ENCODE data around the gene LAT. TPM values are rescaled to one million over a fixed set of nuclear protein-coding genes. Genes with fewer than 3 reads are reported as not detected.
A peak's percentile ranks its signal among the peaks of the same experiment; 100 is the strongest.

The LAT gene
- total RNA-seq, 1 experiment from 2014 or later = 4.3 TPM

- Histone ChIP-seq H3T11ph (ENCODE audit: low read length) (no peak overlapping the region), H2BK15ac (ENCODE audit: low read depth, low read length) (no peak overlapping the region), H3K4ac (ENCODE audit: low read depth, low read length) (no peak overlapping the region), H2BK12ac (ENCODE audit: insufficient read length, low read depth, low read length) (no peak overlapping the region), H4K91ac (ENCODE audit: insufficient read length, low read depth, low read length) (no peak overlapping the region), H2BK20ac (ENCODE audit: low read depth, low read length, poor library complexity, severe bottlenecking) (no peak overlapping the region), H3K4me1 (ENCODE audit: insufficient read depth, low read length) (no peaks in the 10 kb centered on the region), H3K23me2 (ENCODE audit: insufficient read length, low read depth, low read length, poor library complexity, severe bottlenecking) (peaks cover 5% of the 10 kb centered on the region), H2BK120ac (ENCODE audit: low read depth, low read length, poor library complexity, severe bottlenecking) (no peak overlapping the region), H3K4me2 (ENCODE audit: insufficient read depth, insufficient read length, low read length) (peak overlapping the region; percentile 92), H3K79me2 (ENCODE audit: insufficient read depth, low read length) (no peaks in the 10 kb centered on the region), H2AK5ac (ENCODE audit: insufficient read length, low read length) (no peak overlapping the region), H4K20me1 (ENCODE audit: control insufficient read depth, insufficient read depth, insufficient read length) (no peaks in the 10 kb centered on the region), H3K18ac (ENCODE audit: insufficient read length, low read depth, low read length) (no peak overlapping the region), H3K56ac (ENCODE audit: insufficient read length, low read depth, low read length) (no peak overlapping the region), H3K14ac (ENCODE audit: insufficient read depth, low read length) (no peak overlapping the region; the same call in 1 of the 2 replicates), H3K27me3 (ENCODE audit: insufficient read depth, low read length) (no peaks in the 10 kb centered on the region), H2BK5ac (ENCODE audit: insufficient read length, low read length) (no peak overlapping the region), H3K9ac (ENCODE audit: extremely low read depth, insufficient read length, low read length) (peak overlapping the region; percentile 80), H3K23ac (ENCODE audit: insufficient read length, low read depth, low read length) (no peak overlapping the region), H2AFZ (ENCODE audit: low read length) (no peak overlapping the region), H3K79me1 (ENCODE audit: insufficient read depth, low read depth, low read length, poor library complexity, severe bottlenecking) (no peaks in the 10 kb centered on the region), H4K5ac (ENCODE audit: insufficient read length, low read depth, low read length) (no peak overlapping the region), H4K8ac (replicated peaks; ENCODE audit: insufficient read length, low read depth, low read length) (no peak overlapping the region), H3K9me3 (ENCODE audit: control insufficient read depth, low read depth, low read length) (no peaks in the 10 kb centered on the region), H3K27ac (ENCODE audit: insufficient read length, low read depth, low read length) (no peak overlapping the region)
- Mint-ChIP-seq H3K27me3 (ENCODE audit: low read depth) (no peaks in the 10 kb centered on the region), H3K36me3 (ENCODE audit: insufficient read depth in 1 of 3, low read depth in 3 of 3) (peaks cover 3 to 8% (median 6%) of the 10 kb centered on the region in 3 experiments), H3K4me1 (peaks cover 6 to 9% of the 10 kb centered on the region in 2 experiments), H3K4me3 (peak overlapping the region; percentile 89 to 94), H3K9me3 (no peaks in the 10 kb centered on the region), H3K27ac (peak overlapping the region in 1 of 3 experiments; percentile 99; a peak in 2 of 7 replicates)
- TF ChIP-seq, protein P1, sequence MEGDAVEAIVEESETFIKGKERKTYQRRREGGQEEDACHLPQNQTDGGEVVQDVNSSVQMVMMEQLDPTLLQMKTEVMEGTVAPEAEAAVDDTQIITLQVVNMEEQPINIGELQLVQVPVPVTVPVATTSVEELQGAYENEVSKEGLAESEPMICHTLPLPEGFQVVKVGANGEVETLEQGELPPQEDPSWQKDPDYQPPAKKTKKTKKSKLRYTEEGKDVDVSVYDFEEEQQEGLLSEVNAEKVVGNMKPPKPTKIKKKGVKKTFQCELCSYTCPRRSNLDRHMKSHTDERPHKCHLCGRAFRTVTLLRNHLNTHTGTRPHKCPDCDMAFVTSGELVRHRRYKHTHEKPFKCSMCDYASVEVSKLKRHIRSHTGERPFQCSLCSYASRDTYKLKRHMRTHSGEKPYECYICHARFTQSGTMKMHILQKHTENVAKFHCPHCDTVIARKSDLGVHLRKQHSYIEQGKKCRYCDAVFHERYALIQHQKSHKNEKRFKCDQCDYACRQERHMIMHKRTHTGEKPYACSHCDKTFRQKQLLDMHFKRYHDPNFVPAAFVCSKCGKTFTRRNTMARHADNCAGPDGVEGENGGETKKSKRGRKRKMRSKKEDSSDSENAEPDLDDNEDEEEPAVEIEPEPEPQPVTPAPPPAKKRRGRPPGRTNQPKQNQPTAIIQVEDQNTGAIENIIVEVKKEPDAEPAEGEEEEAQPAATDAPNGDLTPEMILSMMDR (conservative IDR thresholded peaks at IDR 0.05) = no peak
- no CpG with 5 or more reads among the region's 30 CpGs for WGBS (ENCODE audit: extremely low coverage, insufficient read length, low lambda C conversion rate)
- DNase-seq = no peak
Observed at GRCh38 chr16:28975158-28975599, 9.7 kb upstream of the LAT start.
